HepG2 (cell line): ENCODE results near the gene MST1. TPM values are rescaled to one million over a fixed set of nuclear protein-coding genes. Genes with fewer than 3 reads are reported as not detected.
A peak's percentile ranks its signal among the peaks of the same experiment; 100 is the strongest.

ENCODE experiments used
- ARID4A ChIP-seq: sonication (generic); formaldehyde crosslinking; IDR thresholded peaks from 2 replicates; pipeline ENCODE4 v1.5.0; 2020; ENCODE audit warnings: mild to moderate bottlenecking, missing genetic modification reagents, borderline replicate concordance
- BORCS8-MEF2B ChIP-seq: sonication (generic); formaldehyde crosslinking; IDR thresholded peaks from 2 replicates; pipeline ENCODE4 v1.8.0; 2022; ENCODE audit warnings: mild to moderate bottlenecking, missing genetic modification reagents
- GLI4 ChIP-seq: sonication (generic); formaldehyde crosslinking; IDR thresholded peaks from 2 replicates; pipeline ENCODE4 v1.5.1; 2020; ENCODE audit warnings: missing genetic modification reagents, mild to moderate bottlenecking, moderate library complexity, borderline replicate concordance
- LRRFIP1 ChIP-seq: sonication (generic); formaldehyde crosslinking; conservative IDR thresholded peaks from 2 replicates; pipeline ENCODE4 v1.4.0; 2020; ENCODE audit warnings: missing genetic modification reagents
- XBP1 ChIP-seq: sonication (generic); formaldehyde crosslinking; IDR thresholded peaks from 2 replicates; pipeline ENCODE4 v1.5.0; 2020; ENCODE audit warnings: missing genetic modification reagents
- ZNF136 ChIP-seq: sonication (generic); formaldehyde crosslinking; IDR thresholded peaks from 2 replicates; pipeline ENCODE4 v1.8.1; 2022; ENCODE audit warnings: low read depth, mild to moderate bottlenecking, moderate library complexity, missing genetic modification reagents
- ZNF30 ChIP-seq: sonication (generic); formaldehyde crosslinking; IDR thresholded peaks from 2 replicates; pipeline ENCODE4 v1.5.0; 2020; ENCODE audit warnings: mild to moderate bottlenecking, missing genetic modification reagents
- ZNF503 ChIP-seq: sonication (generic); formaldehyde crosslinking; IDR thresholded peaks from 2 replicates; pipeline ENCODE4 v1.4.0; 2020; ENCODE audit warnings: missing genetic modification reagents
- ZNF530 ChIP-seq: sonication (generic); formaldehyde crosslinking; IDR thresholded peaks from 2 replicates; pipeline ENCODE4 v1.5.0; 2020; ENCODE audit warnings: low read depth, mild to moderate bottlenecking, missing genetic modification reagents
- ZNF691 ChIP-seq: sonication (generic); formaldehyde crosslinking; IDR thresholded peaks from 2 replicates; pipeline ENCODE4 v1.4.0; 2020; ENCODE audit warnings: missing genetic modification reagents, low read depth, mild to moderate bottlenecking, borderline replicate concordance
- polyA plus RNA-seq, 8 experiments: library from polyadenylated mRNA; depleted of rRNA in 3 of 8; stranded (reverse) in 7 of 8; unstranded in 1 of 8; fragments of >200 nt; fragmentation: Illumina TruSeq in 4 of 8; extraction: Trizol in 4 of 8; gene quantifications; 2 replicates each; pipeline versions ENCODE4 v1.2.1 to v1.2.3, GENCODE V29; 2011 to 2016; ENCODE audit warnings: low read depth in 4 of 8, missing spikeins in 1 of 8, mixed read lengths in 1 of 8; ENCODE audit not compliant: insufficient read depth in 1 of 8
- total RNA-seq, 5 experiments: library from RNA; depleted of rRNA; stranded (reverse); fragments of >200 nt; fragmentation: Illumina TruSeq; extraction: Trizol; gene quantifications; 2 replicates each; pipeline ENCODE4 v1.2.3, GENCODE V29; 2016; ENCODE audit warnings: low read depth in 1 of 5
- TF ChIP-seq, protein P1 (sequence below), 2 experiments: sonication (generic) in 1 of 2; formaldehyde crosslinking in 1 of 2; IDR thresholded peaks; 2 replicates each; pipeline versions ENCODE4 v1.6.1 to v1.9.0; 2014 to 2022; ENCODE audit warnings: antibody characterized with exemption in 1 of 2, borderline replicate concordance in 1 of 2, inconsistent platforms in 1 of 2, low read depth in 1 of 2, missing genetic modification reagents in 1 of 2

Gene MST1
- total and polyA plus RNA-seq, 2 of the 13 experiments (the other 11 are each of a cell fraction or from before 2014, with no cell fraction given): 189 to 452 TPM

DNA sequence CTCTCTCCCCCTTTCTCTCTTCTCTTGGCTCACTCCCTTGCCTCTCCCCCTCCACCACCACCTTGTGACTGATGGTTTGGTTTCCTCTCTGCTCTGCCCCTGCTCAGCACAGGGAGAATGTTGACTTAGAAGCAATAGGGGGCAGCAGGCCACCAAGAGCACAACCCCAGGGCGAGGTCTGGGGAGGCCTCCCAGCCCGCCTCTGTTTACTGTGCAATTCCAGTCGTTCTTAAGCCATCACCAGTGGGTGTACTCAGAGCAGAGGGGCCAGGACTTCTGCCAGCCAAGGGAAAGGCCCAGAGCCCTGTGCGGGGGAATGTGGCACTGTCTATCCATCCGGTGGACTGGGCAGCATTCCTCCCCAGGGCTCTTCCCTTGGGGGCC lies 20.9 kb downstream of the MST1 start (continued):
- TF ChIP-seq, protein P1, sequence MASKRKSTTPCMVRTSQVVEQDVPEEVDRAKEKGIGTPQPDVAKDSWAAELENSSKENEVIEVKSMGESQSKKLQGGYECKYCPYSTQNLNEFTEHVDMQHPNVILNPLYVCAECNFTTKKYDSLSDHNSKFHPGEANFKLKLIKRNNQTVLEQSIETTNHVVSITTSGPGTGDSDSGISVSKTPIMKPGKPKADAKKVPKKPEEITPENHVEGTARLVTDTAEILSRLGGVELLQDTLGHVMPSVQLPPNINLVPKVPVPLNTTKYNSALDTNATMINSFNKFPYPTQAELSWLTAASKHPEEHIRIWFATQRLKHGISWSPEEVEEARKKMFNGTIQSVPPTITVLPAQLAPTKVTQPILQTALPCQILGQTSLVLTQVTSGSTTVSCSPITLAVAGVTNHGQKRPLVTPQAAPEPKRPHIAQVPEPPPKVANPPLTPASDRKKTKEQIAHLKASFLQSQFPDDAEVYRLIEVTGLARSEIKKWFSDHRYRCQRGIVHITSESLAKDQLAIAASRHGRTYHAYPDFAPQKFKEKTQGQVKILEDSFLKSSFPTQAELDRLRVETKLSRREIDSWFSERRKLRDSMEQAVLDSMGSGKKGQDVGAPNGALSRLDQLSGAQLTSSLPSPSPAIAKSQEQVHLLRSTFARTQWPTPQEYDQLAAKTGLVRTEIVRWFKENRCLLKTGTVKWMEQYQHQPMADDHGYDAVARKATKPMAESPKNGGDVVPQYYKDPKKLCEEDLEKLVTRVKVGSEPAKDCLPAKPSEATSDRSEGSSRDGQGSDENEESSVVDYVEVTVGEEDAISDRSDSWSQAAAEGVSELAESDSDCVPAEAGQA (IDR thresholded peaks at IDR 0.05; ENCODE audit: low read depth): no peak
- TF ChIP-seq, protein P1 (CRISPR knock-in tag; IDR thresholded peaks at IDR 0.05; ENCODE audit: borderline replicate concordance): no peak
- TF ChIP-seq ZNF503 (CRISPR knock-in tag) (no peak), ZNF691 (0 out of 2 replicates have a peak, but pooled peaks have one; percentile 52), ZNF530 (CRISPR knock-in tag) (no peak), XBP1 (CRISPR knock-in tag) (no peak), GLI4 (CRISPR knock-in tag) (no peak), LRRFIP1 (CRISPR knock-in tag) (no peak), ARID4A (CRISPR knock-in tag) (peak; percentile 64; the same call in 1 of the 2 replicates), ZNF30 (CRISPR knock-in tag) (no peak), BORCS8-MEF2B (peak; percentile 59; the same call in 1 of the 2 replicates), ZNF136 (no peak)
